Fibroblast of lung (primary cell): Measurements from ENCODE around the gene MAGI2.

Experiments used
- CTCF ChIP-seq, 2 donors: IDR thresholded peaks in 1 of 2; conservative IDR thresholded peaks in 1 of 2; 1 replicate in 1 of 2; 2 replicates in 1 of 2; pipeline ENCODE4 v1.5.1; 2011 to 2012; ENCODE audit warnings: low read length in 2 of 2, control low read depth in 1 of 2, inconsistent platforms in 1 of 2, low read depth in 1 of 2, mild to moderate bottlenecking in 1 of 2
- EZH2 ChIP-seq: IDR thresholded peaks from 2 replicates; pipeline ENCODE4 v1.5.1; 2012; ENCODE audit warnings: low read length, control low read depth, mild to moderate bottlenecking; ENCODE audit errors: missing control alignments

GRCh38 chr7:78101076-78101475, 1352.4 kb downstream of the MAGI2 start:
- no peak for TF ChIP-seq CTCF (conservative IDR thresholded peaks at IDR 0.05 in 1 of 2, IDR thresholded peaks at IDR 0.05 in 1 of 2; ENCODE audit: low read depth in 1 of 2, low read length in 2 of 2)
- TF ChIP-seq EZH2 = no peak
